Stimulated activated CD8-positive, alpha-beta memory T cell treated with anti-CD3 and anti-CD28 coated beads, Interleukin-4, amount 100 ng/mL, for 1 hour (primary cell): ENCODE results near the gene PTBP2.
"Not testable (repeated sequence)": the region's sequence is repeated elsewhere in the genome, so short reads cannot be mapped to it uniquely, and the experiment has no call there.

Experiments
- DNase-seq, 2 donors: peaks; one replicate each; pipeline ENCODE4 v3.0.0-alpha.2; 2020; ENCODE audit warnings: low read depth in 2 of 2, low spot score in 1 of 2

PTBP2 gene

DNA sequence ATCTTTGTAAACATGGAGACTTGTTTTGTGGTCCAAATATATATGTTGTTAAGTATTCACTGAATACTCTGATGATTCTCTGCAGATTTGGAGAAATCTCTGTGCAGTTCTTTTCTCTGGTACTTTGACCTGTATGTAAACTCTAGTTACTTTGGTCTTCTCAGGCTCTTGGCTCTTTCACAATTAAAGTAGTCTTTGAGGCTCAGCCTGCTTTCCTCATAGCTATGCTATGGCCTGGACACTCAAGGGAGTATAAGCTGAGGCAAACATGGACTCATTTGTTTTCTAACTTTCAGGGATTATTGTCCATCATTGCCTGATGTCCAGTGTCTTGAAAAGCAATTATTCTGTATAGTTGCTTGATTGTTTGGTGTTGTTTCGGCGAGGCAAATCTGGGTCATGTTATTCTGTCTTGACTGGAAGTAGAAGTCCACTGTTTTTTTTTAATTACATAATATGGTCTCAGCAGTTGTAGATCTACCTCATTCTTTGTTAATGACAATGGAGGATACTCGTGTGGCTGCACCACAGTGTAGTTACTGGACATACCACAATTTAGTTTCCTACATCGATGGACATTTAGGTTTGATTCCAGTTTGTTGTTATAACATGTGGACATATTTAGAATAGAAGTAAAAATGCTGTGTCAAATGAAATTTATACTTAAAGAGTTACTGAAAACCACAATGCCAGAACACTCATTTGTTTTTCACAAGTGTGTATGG lies 9.2 kb downstream of the PTBP2 start:
- DNase-seq: no peak

DNA sequence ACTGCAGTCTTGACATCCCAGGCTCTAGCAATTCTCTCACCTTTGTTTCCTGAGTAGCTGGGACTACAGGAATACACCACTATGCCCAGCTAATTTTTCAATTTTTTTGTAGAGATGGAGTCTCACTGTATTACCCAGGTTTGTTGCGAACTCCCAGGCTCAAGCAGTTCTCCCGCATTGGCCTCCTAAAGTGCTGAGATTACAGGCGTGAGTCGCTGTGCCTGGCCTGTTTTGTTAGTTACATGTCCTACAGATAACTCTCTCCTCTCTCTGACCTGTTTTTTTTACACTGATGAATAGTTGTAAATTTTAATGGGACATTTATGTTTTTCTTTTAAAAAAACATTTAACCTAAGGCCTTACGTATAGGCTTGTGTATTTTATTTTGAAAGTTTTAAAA lies 19.8 kb downstream of the PTBP2 start:
- DNase-seq: no peak

DNA sequence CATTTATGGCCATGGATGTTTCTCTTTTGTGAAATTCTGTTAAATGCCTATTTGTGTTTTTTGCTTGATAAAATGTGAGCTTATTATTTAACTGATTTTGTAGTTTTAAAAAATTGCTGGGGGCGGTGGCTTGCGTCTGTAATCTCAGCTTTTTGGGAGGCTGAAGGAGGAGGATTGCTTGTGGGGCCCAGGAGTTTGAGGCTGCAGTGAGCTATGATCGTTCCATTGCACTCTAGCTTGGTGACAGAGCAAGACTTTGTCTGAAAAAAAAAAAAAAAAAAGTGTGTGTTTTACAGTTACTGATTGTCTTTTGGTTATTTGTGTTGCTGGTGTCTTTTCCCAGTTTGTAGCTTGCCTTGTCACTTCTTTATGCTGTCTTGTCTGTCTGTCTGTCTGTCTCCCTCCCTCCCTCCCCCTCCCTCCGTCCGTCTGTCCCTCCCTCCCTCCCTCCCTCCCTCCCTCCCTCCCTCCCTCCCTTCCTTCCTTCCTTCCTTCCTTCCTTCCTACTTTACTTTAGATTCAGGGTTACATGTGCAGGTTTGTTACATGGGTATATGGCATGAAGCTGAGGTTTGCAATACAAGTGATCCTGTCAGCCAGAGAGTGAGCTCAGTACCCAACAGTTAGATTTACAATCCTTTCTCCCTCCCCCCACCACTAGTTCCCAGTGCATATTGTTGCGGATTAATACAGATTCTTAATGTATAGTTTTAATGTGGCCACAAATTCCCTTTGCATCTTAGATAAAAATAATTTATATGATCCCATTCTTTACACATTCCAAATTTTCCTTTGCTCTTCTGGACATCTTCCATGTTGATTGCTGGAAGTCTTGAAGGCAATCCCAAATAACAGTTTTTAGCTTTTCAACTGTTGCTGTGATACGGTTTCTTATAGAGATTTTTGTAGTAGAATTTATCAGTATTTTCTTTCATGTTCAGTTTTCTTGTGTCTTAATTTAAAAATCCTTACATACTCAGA lies 25.1 kb downstream of the PTBP2 start:
- DNase-seq: no peak

DNA sequence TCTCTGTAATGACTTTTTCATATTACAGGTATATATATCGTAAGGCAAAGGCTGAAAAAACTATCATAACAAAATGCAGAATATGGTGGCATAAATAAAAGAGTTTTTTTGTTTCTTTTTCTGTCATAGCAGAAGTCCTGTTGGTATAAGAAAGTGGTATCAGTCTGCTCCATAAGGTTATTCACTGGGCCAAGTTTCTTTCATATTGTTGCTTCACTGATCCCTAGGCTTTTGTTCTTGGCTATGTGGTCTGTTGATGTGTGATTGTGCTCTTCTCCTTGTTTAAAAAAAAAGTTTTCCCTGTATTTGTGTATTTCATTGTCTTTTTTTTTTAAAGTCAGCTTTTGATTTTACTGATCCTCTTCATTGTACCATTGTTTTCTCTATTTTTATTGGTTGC lies 26.0 kb downstream of the PTBP2 start:
- DNase-seq: no peak

DNA sequence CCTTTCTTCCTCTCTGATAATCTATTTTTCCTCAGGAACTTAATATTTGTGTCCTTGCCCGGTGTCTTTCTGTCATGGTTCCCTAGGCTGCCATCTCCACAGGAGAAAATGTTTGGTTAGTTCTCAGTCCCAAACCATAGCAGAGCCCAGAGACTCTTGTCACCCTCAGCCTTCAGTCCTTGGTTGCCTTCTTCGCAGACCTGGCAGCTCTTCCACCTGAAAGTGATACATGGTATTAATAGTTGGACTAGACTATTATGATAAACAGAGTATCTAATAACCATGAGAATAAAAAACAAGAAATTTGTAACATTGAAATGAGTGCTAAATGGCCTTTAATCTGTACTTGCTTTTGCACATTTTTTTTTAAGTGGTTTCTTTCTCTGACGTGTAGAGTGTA lies 26.5 kb downstream of the PTBP2 start:
- no peak for DNase-seq

DNA sequence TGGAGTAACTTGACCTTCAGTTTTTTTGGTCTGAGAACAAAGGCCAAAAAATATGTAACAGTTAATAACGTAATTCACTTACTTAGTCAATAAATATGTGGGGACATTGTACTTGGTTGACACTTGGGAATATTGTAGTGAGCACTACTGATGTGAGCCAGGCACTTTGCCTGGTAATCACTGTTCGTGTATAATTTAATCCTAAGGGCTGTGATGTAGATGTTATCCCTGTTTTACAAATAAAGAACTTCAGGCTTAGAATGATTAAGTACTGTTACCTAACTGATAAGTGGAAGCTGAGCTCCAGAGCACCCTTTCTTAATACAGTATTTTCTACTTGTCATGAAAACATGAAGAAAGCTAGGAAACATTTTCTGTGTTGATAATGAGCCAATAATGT lies 28.0 kb downstream of the PTBP2 start:
- no peak for DNase-seq

DNA sequence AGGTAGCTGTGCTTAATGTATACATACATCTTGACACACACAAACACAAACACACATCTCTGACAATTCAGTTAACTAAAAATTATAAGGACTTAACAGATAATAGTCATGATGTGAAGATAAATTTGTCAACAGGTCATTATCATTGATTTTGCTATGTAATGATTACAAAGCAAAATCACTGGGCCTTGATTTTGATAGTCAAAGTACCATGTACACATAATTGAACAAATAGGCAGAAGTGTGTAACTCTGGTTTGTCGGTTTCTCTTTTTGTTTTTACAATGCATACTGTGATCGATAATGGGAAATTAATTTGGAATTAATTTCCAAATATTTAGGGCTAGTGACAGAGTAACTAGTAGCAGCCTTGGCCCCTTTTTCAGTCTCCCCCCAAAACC lies 30.8 kb downstream of the PTBP2 start:
- no peak for DNase-seq

DNA sequence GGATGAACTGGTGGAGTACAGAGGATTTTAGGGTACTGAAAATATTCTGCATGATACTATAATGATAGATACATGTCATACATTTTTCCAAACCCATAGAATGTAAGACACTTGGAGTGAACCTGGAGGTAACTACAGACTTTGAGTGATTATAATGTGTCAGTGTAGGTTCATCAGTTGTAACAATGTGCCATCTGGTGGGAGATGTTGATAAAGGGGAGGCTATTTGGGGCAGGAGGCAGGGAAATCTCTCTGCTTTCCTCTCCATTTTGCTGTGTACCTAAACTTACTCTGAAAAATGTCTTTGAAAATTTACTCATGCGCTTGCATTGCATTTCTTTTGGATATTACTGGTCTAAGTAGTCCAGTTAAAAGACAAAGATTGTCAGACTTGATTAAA lies 35.2 kb downstream of the PTBP2 start:
- DNase-seq: no peak

DNA sequence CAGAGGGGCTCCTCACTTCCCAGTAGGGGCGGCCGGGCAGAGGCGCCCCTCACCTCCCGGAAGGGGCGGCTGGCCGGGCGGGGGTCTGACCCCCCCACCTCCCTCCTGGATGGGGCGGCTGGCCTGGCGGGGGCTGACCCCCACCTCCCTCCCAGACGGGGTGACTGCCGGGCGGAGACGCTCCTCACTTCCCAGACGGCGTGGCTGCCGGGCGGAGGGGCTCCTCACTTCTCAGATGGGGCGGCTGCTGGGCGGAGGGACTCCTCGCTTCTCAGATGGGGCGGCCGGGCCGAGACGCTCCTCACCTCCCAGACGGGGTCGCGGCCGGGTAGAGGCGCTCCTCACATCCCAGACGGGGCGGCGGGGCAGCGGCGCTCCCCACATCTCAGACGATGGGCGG lies 41.0 kb downstream of the PTBP2 start:
- not testable (repeated sequence) for DNase-seq

DNA sequence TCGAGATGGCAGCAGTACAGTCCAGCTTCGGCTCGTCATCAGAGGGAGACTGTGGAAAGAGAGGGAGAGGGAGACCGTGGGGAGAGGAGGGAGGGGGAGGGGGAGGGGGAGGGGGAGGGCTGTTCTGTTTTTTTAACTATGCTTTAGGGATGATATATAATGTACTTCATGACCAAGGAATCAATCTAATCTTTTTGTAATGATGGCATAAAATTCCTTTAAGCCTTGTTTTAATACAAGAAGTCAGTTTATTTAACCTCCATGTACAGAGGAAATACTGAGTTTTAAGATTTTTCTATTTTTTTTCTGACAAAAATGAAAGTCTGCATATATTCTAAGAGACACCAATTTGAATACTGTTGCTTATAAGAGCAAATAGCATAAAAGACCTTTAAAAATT lies 41.9 kb downstream of the PTBP2 start:
- DNase-seq: no peak

DNA sequence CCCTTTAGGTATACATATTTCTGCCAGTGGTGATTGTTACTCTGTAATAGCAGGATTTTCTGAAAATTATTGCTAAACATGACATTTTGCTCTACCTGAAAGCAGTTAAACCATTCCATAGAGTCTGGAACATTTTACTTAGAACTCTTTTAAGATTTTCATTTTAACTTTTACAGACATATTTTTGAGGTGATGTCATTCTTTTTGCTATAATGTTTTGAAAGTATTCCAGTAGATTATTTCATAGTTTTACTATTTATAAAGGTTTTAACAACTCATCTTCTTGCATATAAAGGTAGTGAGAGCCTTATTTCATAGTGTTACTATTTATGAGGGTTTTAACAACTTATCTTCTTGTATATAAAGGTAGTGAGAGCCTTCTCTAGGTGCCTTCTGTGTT lies 42.9 kb downstream of the PTBP2 start:
- DNase-seq: no peak

DNA sequence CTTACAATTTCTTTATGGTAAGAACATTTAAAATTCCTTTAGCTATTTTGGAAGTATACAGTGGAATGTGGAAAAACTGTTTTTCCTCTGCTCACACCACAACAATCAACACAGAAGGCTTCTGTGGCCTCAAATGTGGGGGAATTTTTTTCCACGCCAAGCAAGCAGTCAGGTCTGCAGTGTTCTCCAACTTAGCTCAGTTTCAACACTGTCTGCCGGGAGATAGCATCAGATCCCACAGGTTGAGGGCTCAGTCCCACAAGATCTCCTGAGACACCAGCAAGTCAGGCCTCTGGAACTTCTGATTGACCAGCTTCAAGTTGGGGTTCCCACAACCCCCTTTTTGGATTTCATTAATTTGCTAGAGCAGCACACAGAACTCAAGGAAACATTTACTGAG lies 50.3 kb downstream of the PTBP2 start:
- DNase-seq: no peak

DNA sequence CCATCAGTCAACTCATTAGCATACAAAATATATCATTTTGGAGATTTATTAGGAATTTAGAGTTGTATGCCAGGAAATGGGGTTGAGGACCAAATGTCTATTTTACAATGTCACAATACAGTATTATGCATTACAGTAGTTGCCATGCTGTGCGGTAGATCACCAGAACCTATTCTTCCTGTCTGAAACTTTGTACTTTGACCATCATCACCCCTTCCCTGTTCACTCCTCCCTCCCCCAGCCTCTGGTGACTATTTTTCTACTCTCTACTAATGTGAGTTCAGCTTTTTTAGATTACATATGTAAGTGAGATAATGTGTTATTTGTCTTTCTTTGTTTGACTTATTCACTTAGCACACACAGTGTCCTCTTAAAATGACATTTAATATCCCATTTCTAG lies 50.8 kb downstream of the PTBP2 start:
- DNase-seq: no peak

DNA sequence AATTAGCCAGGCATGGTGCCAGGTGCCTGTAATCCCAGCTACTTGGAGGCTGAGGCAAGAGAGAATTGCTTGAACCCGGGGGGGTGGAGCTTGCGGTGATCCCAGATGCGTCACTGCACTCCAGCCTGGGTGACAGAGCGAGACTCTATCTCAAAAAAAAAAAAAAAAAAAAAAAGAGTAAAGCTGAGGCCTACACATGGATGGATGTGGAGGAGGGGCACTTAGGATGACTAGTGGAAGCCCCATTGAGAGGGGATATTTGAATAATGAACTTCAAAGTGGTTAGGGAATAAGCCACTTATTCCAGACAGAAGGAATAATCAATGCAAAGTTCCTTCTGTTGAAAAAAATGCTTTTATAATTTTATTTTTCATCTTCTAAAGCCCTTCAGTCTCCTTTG lies 51.4 kb downstream of the PTBP2 start:
- no peak for DNase-seq

DNA sequence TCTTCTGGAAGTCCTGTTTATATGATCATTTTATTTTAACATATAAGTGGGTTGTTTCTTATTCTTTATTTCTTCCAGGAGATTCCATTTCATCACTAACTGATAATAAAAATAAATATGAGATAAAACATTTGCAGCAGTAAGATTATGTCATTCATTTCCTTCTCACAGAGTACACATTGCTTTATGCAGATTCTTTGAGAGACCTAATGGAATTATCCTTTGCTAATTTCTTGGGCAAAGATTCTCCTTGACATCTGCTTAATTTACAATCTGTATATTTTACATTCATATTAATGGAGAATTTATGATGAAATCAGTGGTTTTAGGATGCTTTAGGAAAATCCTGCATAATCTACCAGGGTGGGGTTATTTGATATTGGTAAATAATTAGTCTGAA lies 60.6 kb downstream of the PTBP2 start:
- no peak for DNase-seq

DNA sequence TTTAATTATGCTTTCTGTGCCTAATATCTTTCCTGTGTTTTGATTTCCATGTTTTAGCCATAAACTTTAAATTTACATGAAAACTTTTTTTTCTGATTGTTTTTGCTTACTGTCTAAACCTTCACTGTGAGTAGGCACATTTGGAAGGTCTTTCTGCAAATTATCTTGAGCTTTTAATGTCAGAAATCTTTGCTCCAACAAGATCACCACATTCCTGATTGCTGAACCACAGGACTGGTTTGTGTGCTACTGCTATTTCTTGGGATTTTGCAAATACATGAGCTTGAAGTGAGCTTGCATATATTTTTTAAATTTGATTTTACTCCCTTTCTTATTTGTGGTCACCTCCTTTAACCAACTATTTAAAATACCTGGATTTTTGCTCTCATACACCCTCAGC lies 61.3 kb downstream of the PTBP2 start:
- no peak for DNase-seq

DNA sequence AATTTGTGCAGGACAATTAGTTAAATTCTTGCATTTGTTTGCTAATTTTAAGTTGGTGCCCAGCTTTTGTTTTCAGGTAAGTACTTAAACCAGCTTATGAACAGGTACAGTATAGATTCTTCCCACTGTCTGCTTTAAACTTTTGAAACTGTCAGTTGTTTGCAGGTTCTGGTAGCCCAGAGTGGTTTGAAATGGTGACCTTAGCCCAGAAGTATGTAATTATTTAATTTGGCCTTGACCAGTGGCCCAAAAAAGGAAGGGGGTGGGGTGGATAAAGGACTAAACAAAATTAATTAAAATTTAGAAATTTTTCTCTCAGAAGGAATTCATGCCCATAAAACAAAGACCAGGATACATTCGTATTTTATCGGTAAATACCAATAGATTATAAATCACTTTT lies 69.0 kb downstream of the PTBP2 start:
- DNase-seq: no peak

DNA sequence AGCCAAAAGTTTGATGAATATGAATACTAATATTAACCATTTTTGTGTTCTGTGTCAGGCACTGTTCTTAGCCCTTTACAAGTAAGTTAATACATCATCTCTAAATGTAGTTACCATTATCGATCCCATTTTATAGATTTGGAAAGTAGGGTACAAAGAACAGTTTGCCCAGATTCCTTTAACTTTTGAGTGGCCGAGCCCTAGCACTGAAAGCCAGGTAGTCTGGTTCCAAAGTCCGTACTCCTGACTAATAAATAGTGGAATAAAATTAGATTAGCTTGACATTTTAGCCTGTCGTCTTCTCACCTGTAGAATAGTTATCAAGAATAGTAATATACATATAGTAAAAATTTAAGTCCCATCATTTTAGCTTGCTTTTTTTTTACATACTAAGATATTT lies 70.6 kb downstream of the PTBP2 start:
- no peak for DNase-seq

DNA sequence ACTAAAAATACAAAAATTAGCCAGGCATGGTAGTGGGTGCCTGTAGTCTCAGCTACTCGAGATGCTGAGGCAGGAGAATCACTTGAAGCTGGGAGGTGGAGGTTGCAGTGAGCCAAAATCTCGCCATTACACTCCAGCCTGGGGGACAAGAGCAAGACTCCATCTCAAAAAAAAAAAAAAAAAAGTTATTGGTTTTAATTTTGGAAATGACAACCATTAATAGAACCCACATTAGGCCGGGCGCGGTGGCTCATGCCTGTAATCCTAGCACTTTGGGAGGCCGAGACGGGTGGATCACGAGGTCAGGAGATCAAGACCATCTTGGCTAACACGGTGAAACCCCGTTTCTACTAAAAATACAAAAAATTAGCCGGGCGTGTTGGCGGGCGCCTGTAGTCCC lies 80.1 kb downstream of the PTBP2 start:
- DNase-seq: not testable (repeated sequence)

DNA sequence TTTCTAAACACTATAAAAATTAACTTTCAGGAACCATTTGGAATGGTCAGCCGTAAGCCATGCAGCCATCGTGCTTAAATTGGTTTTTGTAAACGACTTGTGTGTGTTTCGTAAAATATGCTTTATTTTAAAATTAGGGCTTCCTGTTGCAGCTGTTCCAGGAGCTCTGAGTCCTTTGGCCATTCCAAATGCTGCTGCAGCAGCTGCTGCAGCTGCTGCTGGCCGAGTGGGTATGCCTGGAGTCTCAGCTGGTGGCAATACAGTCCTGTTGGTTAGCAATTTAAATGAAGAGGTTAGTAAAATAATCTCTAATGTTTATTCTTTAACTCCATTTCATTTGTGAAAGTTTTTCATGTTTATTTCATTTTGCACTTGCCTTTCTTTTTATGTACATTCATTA lies 83.1 kb downstream of the PTBP2 start:
- no peak for DNase-seq

DNA sequence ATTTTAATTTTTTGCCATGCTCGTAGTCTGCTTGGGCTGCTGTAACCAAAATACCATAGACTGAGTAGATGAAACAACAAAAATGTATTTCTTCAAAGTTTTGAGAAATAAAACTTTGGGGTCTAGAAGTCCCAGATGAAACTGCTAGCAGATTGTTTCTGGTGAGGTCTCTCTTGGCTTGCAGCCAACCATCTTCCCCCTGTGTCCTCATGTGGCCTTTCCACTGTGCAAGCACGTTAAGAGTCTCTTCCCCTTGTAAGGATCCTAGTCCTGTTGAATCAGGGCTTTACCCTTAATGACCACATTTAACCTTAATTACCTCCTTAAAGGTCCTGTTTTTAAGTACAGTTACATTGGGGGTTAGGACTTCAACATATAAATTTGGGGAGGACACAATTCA lies 86.6 kb downstream of the PTBP2 start:
- no peak for DNase-seq

DNA sequence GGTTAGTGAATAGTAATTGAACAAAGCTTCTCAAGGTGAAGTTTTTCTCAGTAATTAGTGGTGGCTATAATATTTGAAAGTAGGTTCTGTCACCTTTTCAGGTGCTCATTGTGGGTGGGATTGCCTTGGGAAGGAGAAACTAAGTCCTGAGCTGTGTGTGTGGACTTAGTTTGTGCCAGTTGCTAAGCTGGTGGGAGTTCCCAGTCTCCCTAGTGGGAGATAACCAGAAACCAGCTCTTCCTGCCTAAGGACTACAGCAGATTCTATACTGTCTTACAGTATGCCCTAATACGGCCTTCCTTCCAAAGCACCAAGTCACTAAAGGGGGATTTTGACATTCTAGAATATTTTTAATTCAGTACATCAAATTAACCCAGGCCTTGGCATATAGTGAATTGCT lies 94.3 kb downstream of the PTBP2 start:
- DNase-seq: no peak

DNA sequence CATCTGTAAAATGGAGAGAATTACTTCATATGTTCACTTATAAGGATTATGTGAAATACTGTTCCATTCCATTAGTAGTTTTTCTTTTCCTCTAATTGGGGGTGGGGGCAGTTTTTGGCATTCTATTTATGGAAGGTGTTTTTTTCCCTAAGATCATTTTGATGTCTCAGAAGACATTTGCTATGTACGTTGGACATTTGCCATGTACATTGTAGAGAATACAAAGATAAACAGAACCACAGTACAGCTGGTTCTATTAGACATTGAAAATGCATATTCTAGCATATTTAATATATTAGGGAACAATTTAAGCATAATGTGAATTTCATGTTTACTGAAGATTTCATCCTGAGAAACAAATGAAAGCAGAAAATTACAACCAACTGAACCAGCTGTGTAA lies 98.5 kb downstream of the PTBP2 start:
- DNase-seq: no peak
